GM18951 (cell line): ENCODE results near the gene HAUS8.
A peak's percentile ranks its signal among the peaks of the same experiment; 100 is the strongest.

Experiments
- POLR2A ChIP-seq: IDR thresholded peaks from 4 replicates; pipeline ENCODE4 v1.6.1; 2011; ENCODE audit warnings: mild to moderate bottlenecking; ENCODE audit not compliant: insufficient read length, insufficient read depth; ENCODE audit errors: extremely low read depth
- in situ Hi-C: fragments of 300-500 bp; cut with MboI; formaldehyde crosslinking; loops from one replicate; pipeline ENCODE4 v1.12.0; 2022; ENCODE audit warnings: low sequenced_read_pairs, mixed read lengths, inconsistent platforms; ENCODE audit not compliant: unreplicated experiment

HAUS8 gene

DNA sequence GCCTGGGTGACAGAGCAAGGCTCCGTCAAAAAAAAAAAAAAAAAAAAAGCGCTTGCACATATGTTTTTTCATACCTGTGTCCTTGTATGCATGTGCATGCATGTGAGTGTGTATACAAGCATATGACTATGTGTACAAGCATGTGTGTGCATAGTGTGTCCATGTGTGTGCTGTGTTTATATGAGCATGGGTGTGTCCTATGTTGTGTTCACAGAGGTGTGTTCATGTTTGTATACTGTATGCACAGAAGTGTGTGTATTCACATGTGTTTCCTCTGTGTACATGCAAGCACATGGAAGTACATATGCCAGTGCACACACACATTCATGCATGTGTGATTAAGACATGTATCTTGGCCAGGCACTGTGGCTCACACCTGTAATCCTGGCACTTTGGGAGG is 17.4 kb upstream of the HAUS8 start:
- in situ Hi-C loops: no loop called here
- TF ChIP-seq POLR2A: no peak

DNA sequence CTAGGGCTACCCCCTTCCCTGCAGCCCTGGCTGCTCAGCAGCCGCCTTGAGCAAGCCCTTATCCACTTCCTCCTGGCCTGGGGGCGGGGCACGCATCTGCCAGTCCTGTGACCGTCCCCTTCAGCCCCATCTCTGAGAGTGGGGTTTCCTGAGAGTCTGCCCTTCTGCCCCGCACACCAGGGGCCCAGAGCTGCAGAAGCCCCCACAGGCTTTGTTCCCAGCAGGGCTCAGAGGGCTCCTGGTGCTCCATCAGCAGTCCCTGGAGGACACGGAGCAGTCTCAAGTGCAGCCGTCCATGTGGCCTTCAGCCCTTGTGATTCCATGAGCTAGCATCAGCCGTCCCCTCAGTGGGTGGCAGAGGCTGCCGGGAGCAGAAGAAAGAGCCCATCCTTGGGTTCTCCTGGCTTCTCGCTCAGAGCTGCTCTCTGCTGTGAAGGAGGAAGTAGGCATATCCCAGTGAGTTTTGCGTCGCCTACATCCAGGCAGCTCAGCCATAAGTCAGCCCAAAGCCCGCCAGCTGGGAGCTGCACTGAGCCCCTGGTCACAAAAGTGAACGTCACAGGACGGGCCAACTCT is 16.6 kb upstream of the HAUS8 start:
- no peak for TF ChIP-seq POLR2A
- in situ Hi-C loops: no loop called here

DNA sequence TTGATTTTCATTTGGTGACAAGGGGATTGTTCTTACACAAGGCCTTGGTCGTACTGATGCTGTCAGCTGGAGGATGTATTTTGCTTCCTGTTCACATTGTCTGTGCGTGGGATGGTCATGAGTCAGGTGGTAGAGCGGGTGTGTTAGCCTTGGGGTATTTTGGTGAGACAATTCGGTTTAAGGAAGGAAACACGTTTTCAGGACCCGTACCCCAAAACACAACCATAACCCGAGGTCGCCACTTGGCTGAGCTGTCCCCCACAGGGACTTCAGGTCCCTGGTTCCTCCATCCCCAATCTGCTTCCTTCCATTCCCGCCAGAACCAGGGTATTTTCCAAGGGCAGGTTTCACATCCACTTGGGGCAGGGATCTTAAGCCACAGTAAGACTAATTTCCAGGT is 15.3 kb upstream of the HAUS8 start:
- in situ Hi-C loops: no loop called here
- no peak for TF ChIP-seq POLR2A

DNA sequence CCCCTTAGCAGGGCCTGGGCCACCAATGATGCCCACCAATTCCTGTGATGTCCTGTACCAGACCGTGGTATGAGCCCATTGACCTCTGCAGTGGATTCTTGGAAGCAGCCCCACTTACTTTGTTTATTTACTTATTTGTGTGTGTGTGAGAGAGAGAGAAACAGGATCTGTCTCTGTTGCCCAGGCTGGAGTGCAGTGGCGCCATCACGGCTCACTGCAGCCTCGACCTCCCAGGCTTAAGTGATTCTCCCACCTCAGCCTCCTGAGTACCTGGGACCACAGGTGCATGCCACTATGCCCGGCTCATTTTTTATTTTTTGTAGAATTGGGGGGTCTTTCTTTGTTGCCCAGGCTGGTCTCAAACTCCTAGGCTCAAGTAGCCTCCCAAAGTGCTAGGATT is 13.3 kb upstream of the HAUS8 start:
- in situ Hi-C loops: no loop called here
- no peak for TF ChIP-seq POLR2A

DNA sequence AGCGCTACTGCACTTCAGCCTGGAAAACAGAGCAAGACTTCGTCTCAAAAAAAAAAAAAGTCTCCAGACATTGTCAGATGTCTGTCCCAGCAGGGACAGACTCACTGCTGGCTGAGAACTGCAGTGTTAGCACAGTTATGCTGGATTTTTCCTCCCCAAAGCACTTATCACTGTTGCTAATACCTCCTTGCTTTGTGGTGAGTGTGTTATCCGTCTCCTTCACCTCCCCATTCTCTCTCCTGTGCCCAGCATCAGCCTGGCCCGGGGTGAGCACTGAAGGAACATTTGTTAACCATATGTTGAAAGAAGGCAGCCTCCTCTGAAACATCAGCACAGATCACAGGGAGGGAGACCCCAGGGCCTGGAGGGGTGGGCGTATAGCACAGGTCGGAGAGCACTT is 11.6 kb upstream of the HAUS8 start:
- in situ Hi-C loops: no loop called here
- TF ChIP-seq POLR2A: no peak

DNA sequence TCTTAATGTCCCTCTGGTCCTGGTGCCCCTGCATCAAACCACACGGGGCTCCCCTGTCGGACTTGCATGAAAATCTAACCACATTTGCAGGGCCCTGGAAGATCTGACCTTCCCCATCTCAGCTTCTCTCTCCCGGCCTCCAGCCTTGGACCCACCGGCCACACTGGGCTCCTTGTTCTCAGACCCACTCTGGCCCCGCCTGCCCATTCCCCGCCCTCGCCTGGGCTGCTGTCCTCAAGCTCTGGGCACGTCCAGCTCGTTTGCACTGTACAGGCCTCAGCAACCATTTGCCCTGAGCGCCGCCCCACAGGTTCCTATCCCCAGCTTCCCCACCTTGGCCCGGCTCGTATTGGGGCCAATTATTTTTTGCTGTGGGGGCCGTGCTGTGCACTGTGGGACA is 10.9 kb upstream of the HAUS8 start:
- in situ Hi-C loops: no loop called here
- no peak for TF ChIP-seq POLR2A

DNA sequence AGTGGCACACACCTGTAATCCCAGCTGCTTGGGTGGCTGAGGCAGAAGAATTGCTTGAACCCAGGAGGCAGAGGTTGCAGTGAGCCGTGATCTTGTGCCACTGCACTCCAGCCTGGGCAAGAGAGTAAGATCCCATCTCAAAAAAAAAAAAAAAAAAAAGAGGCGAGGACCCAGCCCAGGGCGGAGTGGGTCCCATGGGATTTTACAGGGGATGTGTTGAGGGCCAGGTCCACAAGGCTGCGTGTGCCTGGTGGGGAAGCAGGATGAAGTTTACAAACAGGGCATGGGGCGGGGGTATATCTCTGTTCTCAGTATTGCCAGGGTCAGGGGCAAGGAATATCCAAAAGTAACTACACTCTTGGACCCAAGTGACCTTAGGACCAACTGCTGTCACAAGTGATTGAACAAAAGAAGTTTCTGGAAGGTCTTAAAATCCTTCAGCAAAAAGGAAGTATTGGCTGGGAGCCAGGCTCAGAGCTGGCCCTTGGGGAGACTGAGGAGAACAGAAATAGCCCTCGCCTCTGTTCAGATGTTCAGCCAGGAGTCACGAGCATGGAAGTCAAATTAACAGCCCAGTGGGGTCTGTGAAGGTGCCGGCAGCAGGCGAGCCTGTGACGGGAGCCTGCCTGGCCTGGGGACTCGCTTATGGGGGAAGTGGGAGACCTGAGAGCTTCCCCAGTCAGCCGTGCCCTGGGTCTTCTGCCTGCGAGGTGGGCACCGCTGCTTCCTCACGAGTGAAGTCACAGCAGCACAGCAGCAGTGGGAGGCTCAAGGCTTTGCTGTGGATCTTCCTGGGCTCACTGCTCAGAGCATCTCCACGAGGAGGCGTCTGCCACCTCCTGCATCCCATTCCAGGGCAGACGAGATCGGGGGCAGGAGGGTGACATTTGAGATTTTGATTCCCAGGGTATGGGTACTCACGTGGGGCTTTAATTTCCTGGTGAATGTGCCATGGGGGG is 6.7 kb upstream of the HAUS8 start:
- in situ Hi-C loops: no loop called here
- TF ChIP-seq POLR2A: no peak

DNA sequence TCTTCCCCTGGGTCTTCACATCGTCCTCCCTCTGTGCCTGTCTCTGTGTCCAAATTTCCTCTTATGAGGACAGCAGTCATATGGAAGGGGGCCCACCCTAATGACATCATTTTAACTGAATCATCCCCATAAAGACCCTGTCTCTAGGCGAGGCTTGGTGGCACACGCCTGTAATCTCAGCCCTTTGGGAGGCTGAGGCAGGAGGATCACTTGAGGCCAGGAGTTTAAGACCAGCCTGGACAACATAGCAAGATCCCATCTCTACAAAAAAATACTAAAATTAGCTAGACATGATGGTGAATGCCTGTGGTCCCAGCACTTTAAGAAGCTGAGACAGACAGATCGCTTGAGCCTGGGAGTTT is 5.2 kb upstream of the HAUS8 start:
- in situ Hi-C loops: no loop called here
- TF ChIP-seq POLR2A: no peak

DNA sequence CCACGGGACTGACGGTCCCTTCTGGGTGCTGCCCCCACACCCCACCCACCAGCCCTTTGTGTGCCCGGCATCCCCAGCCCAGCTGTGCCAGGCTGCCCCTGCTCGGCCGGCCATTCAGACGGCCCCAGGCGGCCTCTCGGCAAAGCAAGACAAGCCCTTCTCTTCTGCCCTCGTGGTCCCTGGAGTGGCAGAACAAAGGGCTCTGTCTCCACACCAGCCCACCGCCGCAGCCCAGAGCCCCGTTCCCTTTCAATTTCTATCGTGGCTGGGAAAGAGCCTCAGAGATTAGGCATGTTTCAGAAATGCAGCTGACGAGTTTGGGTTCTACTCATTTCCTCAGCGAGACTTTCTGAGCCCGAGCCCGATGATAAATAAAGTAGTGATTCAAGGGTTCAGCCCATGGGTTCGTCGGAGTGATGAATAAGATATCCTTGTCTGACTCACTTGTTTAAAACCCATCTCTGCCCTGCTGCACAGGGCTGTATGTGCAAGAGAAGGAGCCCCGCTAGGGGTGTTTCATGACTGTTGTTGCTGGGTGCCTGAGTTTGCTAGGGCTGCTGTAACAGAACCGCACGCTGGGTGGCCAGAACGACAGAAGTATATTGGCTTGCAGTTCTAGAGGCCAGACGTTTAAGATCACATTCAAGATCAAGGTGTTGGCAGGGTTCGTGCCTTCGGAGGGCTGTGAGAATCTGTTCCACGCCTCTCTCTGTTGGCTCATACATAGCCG is 4.6 kb upstream of the HAUS8 start:
- in situ Hi-C loops: no loop called here
- peak; percentile 16 for TF ChIP-seq POLR2A

DNA sequence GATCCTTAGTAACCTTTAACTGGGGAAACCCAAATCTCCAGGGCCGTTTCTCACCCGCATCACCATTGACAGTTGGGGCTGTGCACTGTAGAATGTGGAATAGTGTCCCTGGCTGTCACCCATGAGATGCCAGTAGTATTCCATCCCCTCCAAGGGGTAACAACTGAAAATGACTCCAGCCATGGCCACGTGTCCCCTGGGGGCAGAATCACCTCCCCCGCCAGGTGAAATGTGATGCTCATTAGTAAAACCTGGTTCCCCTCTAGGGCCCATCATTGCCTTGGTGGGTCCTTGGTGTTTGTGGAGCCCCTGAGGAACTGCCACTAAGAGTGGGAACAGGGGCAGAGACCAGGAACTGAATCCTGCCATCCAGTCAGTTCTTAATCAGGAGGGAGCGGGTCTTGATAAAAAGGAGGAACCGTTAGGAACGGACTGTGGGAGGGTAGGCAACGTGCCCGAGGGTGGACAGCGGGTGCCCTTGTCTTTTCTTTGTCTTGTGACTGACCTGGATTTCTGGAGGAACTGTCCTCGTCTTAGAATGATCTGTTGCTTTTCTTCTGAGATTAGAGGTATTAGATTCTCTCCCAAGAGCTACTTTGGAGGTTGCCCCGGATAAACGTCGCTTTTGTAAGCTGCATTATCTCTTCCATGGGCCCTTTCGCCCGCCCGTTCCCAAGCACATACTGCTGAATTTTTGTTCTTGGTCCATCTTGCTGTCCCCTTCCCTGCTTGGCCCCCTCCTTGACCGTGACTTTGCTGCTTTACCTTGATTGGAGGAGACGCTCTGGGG is 3.9 kb upstream of the HAUS8 start:
- in situ Hi-C loops: no loop called here

DNA sequence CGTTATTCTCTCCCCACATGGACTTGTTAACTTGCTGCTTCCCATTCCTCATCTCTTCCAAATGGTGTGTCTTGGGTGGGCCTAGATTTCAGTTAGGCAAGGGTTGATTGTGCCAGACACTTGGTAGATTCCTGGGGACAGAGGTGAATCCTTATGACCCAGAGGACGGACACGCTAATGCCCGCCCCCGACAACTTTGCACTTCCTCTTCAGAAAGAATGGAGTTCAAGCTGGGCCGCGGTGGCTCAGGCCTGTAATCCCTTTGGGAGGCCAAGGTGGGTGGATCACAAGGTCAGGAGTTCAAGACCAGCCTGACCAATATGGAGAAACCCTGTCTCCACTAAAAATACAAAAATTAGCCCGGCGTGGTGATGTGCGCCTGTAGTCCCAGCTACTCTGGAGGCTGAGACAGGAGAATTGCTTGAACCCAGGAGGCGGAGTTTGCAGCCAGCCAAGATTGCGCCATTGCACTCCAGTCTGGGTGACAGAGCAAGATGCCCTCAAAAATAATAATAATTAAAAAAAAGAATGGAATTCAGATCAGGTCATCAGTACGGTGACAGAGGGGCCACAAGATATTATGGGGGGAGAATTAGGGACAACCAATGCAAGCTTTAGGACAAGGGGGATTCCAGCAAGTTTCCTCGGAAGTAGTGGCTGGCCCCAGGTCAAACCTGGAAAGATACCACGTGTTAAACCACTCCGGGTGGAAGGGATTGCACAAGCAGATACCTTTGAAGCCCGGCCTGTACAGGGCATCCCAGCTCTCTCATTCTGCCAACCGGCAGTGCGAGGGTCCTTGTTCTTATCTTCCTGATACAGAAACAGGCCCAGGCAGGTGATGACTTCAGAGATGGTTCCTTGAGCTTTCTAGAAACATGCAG is 3.0 kb upstream of the HAUS8 start:
- TF ChIP-seq POLR2A: no peak
- in situ Hi-C loops: no loop called here

More for the DNA sequence above, 3.9 kb upstream of the HAUS8 start:
- TF ChIP-seq POLR2A: no peak

DNA sequence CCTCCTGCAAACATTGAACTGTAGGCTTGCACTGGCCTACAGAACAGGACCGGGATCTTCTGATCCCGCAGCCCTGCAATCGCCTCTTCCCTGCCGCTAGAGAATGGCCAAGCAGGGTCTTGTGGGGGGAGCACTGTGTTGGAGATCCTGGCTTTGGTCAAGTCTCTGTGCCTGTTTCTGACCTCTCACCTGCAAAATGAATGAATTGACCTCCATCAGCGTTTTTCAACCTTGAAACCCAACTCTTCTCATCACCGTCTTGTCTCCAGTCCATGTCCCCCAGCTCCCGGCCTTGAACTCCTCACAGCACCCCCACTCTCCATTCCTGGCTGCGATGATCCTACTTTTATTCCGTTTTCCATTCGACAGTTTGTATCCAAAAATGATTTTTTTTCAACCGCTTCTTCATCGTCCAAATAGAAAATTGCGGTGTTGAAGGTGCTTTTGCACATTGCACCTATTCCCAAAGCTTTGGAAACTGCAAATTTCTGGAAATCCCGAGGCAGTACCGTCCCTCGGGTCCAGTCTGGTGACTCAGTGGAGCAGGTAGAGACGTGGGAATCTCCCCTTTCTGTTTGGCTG is 2.3 kb upstream of the HAUS8 start:
- in situ Hi-C loops: no loop called here
- TF ChIP-seq POLR2A: no peak
